ENCODE measurements around the gene KCNRG. TPM values are rescaled to one million over a fixed set of nuclear protein-coding genes. Genes with fewer than 3 reads are reported as not detected.
"Not testable (repeated sequence)": the region's sequence is repeated elsewhere in the genome, so short reads cannot be mapped to it uniquely, and the experiment has no call there.

The KCNRG gene
- total RNA-seq, 1 donor from 2014 or later: 4.2 TPM

DNA sequence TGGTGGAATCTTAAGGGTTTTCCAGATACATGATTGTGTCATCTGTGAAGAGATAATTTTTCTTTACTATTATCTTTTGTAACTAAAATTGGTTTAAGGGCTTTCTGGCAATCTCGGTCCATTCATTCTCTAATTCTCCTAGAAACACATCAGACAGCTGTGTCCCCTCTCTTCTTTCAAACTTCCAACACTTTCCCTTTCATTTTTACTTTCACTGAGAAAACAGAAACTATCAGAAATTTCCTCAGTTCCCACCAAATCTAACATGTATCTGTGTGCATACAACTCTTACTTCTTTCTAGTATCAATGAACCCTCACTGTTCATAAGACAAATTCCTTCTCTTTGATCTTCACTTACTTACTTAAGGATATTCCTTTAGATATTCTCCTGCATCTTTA is 40.2 kb downstream of the KCNRG start:
- TF ChIP-seq, protein P1, sequence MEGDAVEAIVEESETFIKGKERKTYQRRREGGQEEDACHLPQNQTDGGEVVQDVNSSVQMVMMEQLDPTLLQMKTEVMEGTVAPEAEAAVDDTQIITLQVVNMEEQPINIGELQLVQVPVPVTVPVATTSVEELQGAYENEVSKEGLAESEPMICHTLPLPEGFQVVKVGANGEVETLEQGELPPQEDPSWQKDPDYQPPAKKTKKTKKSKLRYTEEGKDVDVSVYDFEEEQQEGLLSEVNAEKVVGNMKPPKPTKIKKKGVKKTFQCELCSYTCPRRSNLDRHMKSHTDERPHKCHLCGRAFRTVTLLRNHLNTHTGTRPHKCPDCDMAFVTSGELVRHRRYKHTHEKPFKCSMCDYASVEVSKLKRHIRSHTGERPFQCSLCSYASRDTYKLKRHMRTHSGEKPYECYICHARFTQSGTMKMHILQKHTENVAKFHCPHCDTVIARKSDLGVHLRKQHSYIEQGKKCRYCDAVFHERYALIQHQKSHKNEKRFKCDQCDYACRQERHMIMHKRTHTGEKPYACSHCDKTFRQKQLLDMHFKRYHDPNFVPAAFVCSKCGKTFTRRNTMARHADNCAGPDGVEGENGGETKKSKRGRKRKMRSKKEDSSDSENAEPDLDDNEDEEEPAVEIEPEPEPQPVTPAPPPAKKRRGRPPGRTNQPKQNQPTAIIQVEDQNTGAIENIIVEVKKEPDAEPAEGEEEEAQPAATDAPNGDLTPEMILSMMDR (IDR thresholded peaks at IDR 0.05; ENCODE audit: insufficient read depth, low read length, severe bottlenecking): no peak
- Histone ChIP-seq H3K4me3 (ENCODE audit: low read depth, low read length) (no peak overlapping the region), H3K27me3 (ENCODE audit: control insufficient read depth, insufficient read depth, low read length) (no peaks in the 10 kb centered on the region), H3K36me3 (ENCODE audit: control insufficient read depth, insufficient read depth, low read length) (no peaks in the 10 kb centered on the region)
- DNase-seq (ENCODE audit: low read depth) (no peak), FAIRE-seq (no peak)

DNA sequence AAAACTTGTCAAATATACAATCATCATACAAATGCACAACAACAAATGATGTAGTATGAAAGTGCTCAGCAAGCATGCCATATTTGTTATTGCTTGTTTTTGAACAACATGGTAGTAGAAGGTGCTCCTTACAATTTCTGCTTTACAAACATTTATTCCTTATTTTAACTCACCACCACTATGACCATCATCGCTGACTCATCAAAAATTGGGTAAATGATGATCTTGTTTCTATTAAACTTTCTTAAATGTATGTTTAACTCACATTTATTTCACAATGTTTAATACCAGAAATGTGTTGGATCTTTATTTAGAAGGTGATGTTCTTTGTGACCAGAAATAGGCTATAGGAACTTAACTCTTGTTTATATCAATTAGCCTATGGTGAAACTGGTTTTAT is 45.5 kb downstream of the KCNRG start:
- Histone ChIP-seq H3K27me3 (ENCODE audit: control insufficient read depth, insufficient read depth, low read length) (no peaks in the 10 kb centered on the region), H3K4me3 (ENCODE audit: low read depth, low read length) (no peak overlapping the region), H3K36me3 (ENCODE audit: control insufficient read depth, insufficient read depth, low read length) (no peaks in the 10 kb centered on the region)
- TF ChIP-seq, protein P1 (IDR thresholded peaks at IDR 0.05; ENCODE audit: insufficient read depth, low read length, severe bottlenecking): no peak
- DNase-seq (ENCODE audit: low read depth) (no peak), FAIRE-seq (no peak)

DNA sequence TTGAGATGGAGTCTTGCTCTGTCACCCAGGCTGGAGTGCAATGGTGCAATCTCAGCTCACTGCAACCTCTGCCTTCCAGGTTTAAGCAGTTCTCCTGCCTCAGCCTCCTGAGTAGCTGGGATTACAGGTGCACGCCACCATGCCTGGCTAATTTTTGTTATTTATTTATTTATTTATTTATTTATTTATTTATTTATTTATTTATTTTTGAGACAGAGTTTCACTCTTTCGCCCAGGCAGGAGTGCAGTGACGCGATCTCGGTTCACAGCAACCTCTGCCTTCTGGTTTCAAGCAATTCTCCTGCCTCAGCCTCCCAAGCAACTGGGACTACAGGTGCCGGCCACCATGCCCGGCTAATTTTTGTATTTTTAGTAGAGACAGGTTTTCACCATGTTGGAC is 47.1 kb downstream of the KCNRG start:
- H3K4me3 ChIP-seq (ENCODE audit: low read depth, low read length); H3K36me3 ChIP-seq (ENCODE audit: control insufficient read depth, insufficient read depth, low read length); H3K27me3 ChIP-seq (ENCODE audit: control insufficient read depth, insufficient read depth, low read length); FAIRE-seq; DNase-seq (ENCODE audit: low read depth): not testable (repeated sequence)

DNA sequence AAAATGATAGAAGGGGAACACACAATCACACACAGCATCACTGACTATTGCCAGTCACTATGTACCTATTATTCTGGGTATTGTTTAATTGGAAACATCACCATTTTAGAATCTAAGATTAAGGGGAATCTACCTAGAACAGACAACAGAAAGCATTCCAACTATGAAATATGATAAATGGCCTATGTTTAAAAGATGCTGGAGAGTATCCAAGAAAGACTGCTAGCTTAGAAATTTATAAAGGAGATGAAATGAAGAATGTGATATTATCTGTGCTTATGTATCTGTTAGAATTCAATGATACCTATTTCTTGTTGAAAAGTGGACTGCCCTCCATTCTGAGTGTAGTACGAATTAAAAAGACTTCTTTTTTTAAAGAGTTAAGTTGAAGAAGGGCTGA is 50.5 kb downstream of the KCNRG start:
- DNase-seq (ENCODE audit: low read depth) (no peak), FAIRE-seq (no peak)
- TF ChIP-seq, protein P1 (IDR thresholded peaks at IDR 0.05; ENCODE audit: insufficient read depth, low read length, severe bottlenecking): no peak
- Histone ChIP-seq H3K4me3 (ENCODE audit: low read depth, low read length) (no peak overlapping the region), H3K36me3 (ENCODE audit: control insufficient read depth, insufficient read depth, low read length) (no peaks in the 10 kb centered on the region), H3K27me3 (ENCODE audit: control insufficient read depth, insufficient read depth, low read length) (no peaks in the 10 kb centered on the region)

DNA sequence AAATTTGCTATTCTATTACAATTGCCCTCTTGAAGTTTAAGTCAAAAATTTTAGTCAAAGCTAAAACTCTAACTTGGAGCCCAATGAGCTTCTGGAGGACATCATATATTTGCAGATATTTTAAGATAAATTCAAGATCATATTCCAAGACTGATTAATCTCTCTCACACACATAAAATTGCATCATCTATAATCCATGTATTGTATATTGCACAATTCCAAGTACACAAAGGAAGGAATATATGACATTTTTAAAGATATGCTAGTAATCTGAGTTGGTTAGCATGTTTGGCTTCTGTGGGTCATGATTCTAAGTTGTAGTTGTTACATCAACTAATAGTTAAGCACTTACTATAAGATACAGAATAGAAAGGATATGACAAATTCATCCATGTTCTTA is 53.3 kb downstream of the KCNRG start:
- FAIRE-seq: no peak
- TF ChIP-seq, protein P1 (IDR thresholded peaks at IDR 0.05; ENCODE audit: insufficient read depth, low read length, severe bottlenecking): no peak
- Histone ChIP-seq H3K4me3 (ENCODE audit: low read depth, low read length) (no peak overlapping the region), H3K27me3 (ENCODE audit: control insufficient read depth, insufficient read depth, low read length) (no peaks in the 10 kb centered on the region), H3K36me3 (ENCODE audit: control insufficient read depth, insufficient read depth, low read length) (no peaks in the 10 kb centered on the region)
- peak; percentile 4 for DNase-seq (ENCODE audit: low read depth)

DNA sequence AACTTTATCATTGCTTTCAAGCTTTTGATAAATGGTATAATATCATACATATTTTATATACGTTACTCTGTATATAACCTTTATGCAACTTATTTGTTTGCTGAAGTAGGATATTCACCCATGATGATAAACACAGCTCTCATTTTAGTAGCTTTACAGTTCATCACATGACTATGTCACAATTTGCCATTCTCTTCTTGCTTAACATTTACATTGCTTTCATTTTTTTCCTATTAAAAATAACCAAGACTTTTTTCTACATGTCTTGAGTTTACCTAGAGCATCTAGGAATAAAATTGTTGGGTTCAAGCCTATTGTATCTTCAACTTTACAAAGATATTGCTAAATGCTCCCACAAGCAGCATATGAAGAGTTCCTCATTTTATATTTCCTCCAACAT is 54.0 kb downstream of the KCNRG start:
- DNase-seq (ENCODE audit: low read depth) (peak; percentile 39), FAIRE-seq (no peak)
- H3K4me3 ChIP-seq (ENCODE audit: low read depth, low read length): no peak overlapping the region
- no peaks in the 10 kb centered on the region for H3K36me3 ChIP-seq (ENCODE audit: control insufficient read depth, insufficient read depth, low read length)
- H3K27me3 ChIP-seq (ENCODE audit: control insufficient read depth, insufficient read depth, low read length): no peaks in the 10 kb centered on the region
- TF ChIP-seq, protein P1 (IDR thresholded peaks at IDR 0.05; ENCODE audit: insufficient read depth, low read length, severe bottlenecking): no peak

Measured in bronchial epithelial cell (primary cell).